Measurements from ENCODE around the gene MICU1. TPM values are rescaled to one million over a fixed set of nuclear protein-coding genes. Genes with fewer than 3 reads are reported as not detected.
"Not testable (repeated sequence)": the region's sequence is repeated elsewhere in the genome, so short reads cannot be mapped to it uniquely, and the experiment has no call there.

MICU1 gene
- total RNA-seq, 1 donor from 2014 or later, result 42.5 TPM

DNA sequence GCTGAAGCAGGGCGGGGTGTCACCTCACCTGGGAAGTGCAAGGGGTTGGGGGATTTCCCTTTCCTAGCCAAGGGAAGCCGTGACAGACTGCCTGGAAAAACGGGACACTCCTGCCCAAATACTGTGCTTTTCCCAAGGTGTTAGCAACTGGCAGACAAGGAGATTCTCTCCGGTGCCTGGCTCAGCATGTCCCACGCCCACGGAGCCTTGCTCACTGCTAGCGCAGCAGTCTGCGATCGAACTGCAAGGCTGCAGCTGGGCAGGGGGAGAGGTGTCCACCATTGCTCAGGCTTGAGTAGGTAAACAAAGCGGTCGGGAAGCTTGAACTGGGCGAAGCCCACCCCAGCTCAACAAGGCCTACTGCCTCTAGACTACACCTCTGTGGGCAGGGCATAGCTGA, 190.3 kb downstream of the MICU1 start:
- no peak for DNase-seq

GRCh38 chr10:72430936-72431335, 194.9 kb downstream of the MICU1 start:
- not testable (repeated sequence) for DNase-seq

DNA sequence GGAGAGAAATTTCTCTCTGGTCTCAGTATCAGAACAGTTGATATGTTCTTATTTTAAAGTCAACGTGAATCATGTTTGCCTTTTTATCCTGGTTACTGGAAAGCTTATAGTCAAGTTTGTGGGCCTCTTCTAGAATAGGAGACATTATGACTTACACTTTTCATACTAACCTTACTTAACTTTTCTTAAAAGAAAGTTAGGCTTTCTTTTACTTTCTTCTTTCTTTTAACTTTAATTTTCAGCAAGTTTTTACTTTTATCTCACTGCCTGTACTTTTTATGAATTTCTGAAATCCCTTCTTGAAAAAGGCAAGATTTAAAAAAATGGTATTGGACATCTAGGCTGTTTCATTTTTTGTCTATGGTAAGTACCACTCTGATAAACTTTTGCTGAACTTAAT, 195.9 kb downstream of the MICU1 start:
- no peak for DNase-seq

DNA sequence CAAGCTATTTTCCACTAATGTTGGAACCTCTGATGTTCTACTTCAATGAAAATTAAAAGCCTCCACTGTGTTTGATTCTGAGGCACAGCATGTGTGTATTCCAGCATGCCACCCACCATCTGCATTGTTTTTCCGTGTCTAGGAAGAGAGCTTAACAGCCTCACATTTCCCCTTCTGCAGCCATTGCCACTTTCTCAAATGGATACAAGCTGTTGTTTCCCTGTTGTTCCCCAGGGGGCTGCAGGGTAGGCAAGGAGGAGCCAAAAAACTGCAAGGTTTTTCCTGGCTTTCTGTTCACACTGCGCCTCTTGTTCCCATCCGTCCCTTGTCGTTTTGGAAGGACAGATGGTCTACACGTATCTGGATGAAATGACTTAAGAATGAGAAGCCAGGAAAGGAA, 198.9 kb downstream of the MICU1 start:
- DNase-seq, result peak; percentile 58

DNA sequence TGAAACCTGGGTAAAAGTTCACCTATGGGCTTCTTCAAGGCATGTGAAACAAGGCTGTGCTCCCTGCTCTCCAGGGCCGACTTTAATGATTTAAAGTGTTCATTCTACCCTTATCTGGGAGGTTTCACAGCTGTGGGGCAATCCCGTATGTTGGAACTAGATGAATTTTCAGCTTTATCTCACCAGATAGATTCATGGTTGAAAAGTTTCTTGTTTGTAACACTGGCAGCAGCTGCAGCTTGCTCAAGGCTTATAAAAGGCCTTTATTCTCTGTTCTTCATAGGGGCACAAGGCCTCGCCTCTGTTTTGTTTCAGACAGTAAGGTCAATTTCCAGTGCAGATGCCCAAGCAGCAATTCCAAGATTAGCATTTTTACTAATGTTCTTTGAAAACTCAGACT, 200.7 kb downstream of the MICU1 start:
- no peak for DNase-seq

GRCh38 chr10:72424561-72424960, 201.3 kb downstream of the MICU1 start:
- DNase-seq, result no peak

GRCh38 chr10:72423426-72423825, 202.5 kb downstream of the MICU1 start:
- DNase-seq, result no peak

GRCh38 chr10:72421885-72422540, 203.9 kb downstream of the MICU1 start:
- no peak for DNase-seq

DNA sequence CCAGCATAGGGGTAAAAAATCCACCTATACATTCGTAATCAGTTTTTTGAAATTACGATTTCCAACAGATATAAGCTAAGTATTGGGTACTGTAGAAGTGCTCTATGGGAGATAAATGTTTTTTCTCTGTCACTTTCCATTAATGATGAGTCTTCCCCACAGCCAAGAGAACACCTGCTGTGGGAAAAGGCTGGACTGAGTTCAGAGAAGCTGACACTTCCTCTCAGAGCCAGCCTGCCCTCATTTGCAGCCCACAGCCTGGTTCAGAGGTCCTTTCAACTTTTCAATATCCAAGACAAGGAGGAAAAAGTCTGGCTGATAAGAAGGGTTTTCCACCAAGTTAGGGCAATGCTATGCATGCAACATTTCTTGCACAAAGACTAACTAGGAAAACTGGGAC, 206.6 kb downstream of the MICU1 start:
- no peak for DNase-seq

GRCh38 chr10:72418679-72419078, 207.2 kb downstream of the MICU1 start:
- no peak for DNase-seq

DNA sequence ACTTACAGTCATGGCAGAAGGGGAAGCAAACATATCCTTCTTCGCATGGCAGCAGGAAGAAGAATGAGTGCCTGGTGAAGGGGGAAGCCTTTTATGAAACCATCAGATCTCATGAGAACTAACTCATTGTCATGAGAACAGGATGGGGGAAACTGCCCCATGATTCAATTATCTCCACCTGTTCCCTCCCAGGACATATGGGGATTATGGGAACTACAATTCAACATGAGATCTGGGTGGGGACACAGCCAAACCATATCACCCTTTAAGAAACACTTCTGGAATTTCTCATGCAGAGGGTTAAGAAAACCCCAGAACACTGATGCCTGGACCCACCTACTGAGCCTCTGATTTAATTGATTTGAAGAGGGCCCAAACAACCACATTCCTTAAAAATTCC, 207.9 kb downstream of the MICU1 start:
- no peak for DNase-seq

DNA sequence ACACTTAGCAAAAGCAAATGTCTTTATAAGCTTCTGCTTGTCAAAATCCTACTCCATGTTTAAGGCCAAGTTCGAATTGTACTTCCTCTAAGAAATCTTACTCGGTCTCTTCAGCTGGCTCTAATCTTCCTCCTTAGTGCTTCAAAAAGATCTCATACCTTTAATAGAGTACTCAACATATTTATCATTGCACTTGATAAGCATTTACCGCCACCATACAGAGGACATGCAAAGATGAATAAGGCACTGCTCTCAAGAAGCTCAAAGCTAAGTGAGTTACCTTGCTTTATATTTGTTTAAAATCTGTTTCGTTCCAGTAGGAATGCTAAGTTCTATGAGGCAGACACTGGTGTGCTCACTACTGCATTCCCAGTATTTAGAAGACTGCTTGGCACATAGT, 209.2 kb downstream of the MICU1 start:
- DNase-seq, result no peak

DNA sequence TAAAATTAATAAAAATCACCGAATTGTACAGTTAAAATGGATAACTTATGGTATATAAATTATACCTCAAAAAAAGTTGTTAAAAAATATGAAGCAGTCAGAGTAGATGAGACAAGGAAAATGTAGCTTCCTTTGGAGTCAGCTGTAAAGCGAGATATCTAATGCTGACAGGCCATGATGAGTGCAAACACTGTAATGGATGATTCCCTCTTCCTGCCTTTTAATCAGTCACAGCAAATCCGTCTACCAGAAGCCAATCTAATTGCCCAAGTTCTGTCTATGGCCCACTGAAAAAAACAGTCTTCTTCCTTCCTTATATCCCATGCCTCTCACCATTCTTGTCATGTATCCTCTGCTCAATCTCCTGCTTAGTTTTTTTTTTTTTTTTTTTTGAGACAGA, 211.2 kb downstream of the MICU1 start:
- no peak for DNase-seq

DNA sequence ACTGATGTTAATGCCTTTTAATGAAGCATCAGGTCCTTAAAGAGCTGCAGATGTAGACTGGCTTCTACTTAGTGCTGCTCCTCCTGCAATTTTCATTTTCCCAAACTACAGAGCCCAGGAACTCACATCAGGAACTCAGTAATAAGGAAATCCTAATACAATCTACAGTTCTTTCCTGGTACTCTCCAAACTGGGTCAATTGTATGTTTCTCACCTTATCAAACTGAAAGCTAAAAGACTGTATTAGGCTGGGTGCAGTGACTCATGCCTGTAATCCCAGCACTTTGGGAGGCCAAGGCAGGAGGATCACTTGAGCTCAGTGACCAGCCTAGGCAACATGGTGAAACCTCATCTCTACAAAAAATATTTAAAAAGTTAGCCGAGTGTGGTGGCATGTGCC, 216.7 kb downstream of the MICU1 start:
- DNase-seq, result no peak

DNA sequence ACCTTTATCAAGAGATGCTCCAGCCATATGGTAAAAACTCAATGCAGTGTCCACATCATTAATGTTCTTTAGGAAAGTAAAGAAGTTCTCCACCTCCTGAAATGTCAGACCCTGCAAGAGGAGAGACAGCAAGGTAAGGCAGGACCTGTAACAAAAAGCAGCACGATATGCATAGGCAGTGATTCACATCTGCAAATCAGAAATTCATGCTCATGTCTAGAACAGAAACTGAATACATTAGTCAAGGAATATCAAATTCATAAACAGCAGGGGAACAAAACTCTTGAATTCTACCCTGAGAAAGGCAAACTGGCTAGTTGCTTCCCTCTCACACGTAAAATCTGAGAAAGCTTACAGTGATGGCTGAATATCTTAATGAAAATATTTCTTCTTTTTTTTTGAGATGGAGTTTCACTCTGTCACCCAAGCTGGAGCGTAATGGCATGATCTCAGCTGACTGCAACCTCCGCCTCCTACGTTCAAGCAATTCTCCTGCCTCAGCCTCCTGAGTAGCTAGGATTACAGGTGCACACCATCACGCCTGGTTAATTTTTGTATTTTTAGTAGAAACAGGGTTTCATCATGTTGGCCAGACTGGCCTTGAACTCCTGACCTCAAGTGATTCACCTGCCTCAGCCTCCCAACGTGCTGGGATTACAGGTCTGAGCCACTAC, 217.8 kb downstream of the MICU1 start:
- no peak for DNase-seq

DNA sequence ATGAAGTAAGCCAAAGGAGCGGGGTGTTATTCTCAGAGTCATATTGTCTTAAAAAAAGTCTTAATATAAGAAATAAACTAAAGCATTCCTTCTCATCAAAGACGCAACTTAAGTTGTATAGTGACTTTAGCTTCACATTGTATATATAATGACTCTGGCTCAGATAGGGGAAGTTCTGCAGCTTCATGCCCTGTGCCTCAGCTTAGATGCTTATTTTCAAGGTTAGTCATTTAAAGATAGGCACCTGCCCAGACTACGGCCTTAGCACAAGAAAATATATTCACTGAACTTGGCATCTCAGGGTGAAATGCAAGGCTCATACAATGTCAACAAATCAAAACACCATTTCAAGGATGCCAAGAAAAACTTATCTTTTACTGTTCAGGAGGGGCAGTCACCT, 218.4 kb downstream of the MICU1 start:
- DNase-seq, result no peak

DNA sequence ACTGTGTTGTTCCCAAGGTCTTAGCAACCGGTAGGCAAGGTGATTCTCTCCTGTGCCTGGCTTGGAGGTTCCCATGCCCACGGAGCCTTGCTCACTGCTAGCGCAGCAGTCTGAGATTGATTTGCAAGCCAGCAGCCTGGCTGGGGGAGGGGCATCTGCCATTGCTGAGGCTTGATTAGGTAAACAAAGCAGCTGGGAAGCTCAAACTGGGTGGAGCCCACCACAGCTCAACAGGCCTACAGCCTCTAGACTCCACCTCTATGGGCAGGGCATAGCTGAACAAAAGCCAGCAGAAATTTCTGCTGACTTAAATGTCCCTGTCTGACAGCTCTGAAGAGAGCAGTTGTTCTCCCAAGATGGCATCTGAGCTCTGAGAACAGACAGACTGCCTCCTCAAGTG, 230.3 kb downstream of the MICU1 start:
- not testable (repeated sequence) for DNase-seq

DNA sequence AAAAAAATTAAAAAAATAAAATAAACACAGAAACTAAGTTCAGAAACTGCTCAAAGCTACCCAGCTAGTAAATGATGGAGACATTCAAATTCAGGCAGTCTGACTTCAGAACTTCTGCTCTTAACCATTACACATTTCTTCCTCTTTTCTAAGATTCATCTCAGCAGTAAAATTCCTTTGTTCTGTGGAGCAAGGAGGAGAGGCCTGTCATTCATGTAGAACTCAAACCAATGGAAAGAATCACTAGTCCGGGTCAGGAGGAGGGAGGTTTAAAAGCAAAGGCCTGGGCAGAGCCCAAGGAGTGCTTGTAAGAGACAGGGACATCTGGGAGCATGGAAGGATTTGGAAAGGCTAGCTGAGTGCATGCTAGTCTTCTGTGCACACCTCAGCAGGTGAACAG, 233.3 kb downstream of the MICU1 start:
- no peak for DNase-seq

DNA sequence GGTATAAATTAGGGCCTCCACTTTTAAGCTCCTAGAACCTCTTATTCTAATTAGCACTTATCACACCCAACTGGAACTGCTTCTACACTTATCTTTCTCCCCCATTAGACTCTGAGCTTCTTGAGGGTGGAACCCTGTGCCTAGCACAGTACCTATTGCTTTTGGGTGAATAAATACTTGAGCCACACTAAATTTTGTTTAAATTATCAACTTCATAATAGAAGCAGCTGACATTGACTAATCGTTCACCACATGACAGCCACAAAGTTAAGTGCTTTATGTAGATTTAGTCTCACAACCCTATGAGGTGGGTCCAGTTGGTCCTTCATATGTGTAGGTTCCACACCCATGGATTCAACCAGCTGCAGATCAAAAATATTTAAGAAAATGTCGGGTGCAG, 235.1 kb downstream of the MICU1 start:
- DNase-seq, result no peak

DNA sequence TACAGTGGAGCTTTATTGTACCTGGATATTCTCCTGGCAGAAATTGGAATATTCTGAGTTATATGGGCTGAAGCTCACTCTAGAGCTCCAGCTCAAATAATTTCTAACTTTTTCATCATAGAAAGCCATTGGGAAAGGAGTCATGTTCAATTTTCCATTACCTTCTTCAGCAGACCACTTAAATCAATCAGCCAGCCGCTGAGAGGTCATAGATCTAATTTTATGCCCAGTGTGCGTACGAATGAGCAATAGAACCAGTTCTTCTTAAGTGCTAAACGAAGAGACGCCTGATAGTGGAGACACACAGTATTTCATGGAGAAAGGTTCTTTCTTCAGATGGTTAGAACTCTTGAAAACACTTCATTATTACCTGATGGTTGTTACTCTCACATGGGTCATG, 236.2 kb downstream of the MICU1 start:
- DNase-seq, result no peak

GRCh38 chr10:72389014-72389413, 236.9 kb downstream of the MICU1 start:
- no peak for DNase-seq

DNA sequence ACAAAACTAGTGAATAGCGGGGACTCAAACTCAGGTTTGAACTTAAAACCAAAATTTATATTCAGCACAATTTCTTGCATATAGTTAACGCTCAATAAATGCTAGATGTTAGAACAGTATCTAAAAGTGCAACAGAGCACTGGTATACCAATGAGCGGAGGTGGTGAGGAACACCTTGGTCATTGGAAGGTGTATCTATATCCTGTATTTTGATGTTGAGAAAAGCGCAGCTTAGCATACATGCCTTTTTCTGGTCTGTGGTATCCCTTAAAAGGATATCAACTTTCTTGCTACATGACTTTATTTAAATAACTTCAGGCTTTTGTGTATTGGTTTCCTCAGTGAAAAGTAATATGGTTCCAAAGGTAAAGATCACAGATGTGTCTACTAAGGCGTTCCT, 237.8 kb downstream of the MICU1 start:
- DNase-seq, result no peak

DNA sequence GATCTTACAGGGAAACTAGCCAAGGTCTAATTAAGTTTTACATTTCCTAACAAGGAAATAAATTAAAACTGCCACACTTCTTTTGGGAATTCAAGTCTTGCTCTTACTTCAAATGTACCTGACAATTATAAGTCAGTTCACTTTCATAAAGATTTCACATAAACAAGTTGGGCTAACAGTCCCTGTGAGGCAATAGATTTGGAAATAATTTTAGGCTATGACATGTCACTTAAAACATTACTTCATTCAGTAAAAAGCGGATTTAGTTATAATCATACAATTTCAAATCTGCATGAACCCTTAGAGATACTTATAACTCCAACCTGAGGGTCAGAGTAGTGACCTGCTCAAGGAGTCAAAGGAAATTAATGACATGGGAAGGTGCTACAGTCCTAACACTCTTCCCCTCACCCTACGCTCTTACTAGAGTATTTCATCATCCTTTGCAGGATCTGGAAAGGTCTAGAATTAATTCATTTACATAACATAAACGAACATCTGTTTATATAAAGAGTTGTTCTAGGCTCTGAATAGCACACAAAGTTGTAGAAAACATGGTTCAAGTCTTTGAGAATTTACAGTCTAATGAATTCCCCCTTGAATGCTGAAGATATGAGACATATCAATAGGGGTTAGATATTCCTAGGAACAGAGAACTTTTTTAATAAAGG, 238.8 kb downstream of the MICU1 start:
- DNase-seq, result no peak

GRCh38 chr10:72385724-72386123, 240.2 kb downstream of the MICU1 start:
- DNase-seq, result no peak
